ENCODE results near the gene PIN4.
A peak's percentile ranks its signal among the peaks of the same experiment; 100 is the strongest.
"Not testable (repeated sequence)": the region's sequence is repeated elsewhere in the genome, so short reads cannot be mapped to it uniquely, and the experiment has no call there.

PIN4 gene
- total RNA-seq: 4.4 to 9.6 (median 7.4) reads per million in 4 donors

DNA sequence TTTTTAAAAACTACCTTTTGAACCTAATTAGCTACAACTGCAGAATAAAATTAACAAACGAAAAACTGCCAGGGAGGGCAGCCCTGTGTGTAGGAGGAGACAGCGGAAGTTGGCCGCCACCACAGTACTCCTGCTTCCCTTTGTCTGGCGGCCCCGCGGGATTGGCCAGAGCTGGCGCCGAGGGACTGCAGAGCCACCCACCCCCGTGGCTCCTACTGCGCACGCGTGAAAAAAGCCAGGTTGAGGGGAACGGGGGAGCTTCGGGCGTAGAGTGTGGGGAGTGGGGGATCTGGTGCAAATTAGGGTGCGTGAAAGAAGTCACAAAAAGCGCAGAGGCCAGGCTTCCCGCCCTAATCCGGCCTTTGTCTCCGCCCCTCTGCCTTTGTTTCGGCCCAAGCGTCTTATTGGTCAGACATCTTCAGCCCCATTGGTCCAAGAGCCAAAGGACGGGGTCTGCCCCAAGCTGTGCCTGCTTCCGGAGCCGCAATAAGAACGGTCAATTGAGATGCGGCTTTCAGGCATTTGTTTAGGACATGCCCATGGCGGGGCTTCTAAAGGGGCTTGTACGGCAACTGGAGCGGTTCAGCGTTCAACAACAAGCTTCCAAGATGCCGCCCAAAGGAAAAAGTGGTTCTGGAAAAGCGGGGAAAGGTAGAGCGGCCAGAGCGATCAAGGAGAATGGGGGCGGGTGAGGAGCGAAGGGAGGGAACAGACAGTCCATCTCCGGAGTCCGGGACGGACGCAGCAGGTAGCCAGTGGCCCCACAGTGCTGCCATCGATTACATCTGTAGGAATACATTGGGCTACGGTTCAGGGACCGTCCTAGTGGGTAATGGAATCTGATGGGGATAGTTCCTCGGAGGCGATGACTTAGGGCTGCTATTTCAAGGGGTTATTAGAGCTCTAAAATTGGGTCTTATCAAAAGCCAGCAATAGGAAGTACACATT, at the start of gene PIN4:
Gene PIN4 (plus strand): TSS at position 580 of the 948 bp plus-strand sequence. CDS start 29 bp downstream, at position 609.
- peak; percentile 58 to 94 (median 69) for DNase-seq

DNA sequence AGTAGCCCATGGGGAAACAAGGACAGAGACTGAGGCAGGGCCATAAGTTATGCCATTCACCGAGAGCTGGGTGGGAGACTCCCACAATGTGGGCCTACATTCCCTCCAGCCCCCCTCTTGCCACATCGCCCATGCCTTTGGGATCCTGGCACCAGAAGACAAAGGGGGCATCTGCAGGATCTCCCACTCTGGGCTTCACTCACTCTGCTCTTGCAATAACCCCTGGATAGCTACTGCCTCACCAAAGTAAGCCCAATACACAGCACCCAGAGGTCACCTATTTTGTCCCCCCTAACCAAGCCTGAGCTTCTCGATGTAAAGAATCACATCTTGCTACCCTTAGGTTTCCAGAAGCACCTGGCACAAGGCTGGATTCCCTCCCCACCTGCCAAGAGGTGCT, 49.1 kb upstream of the PIN4 start:
- DNase-seq: no peak

DNA sequence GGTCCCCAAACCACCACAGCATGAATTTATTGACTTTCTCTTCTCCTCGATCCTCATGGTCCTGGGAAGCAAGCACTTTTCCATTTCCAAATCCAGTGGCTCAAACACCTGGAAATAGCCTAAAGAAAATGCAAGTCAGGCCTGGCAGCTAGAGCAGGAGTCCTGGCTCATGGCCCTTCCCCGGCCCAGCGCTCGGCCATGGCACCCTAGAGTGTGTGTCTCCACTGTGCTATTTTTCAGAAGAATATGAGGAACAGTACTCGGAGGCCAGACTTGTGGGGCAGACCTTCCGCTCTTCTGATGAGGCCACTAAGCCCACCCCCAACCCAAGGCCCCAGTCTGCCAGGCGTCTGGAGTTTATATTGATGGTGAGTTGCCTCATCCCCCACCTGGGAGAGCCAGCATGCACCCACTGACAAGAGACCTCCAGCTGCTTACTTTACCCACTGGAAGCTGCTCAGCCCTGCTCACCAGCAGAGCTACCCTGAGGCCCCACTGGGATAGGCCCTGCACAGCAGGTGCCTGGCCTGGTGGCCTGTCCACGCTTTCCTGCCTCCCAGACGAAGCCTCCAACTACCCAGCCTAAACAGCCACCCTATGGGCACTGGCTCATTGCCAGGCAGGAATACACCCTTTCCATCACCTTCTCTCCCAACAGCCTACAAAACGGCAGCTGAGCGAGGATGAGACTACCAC, 47.6 kb upstream of the PIN4 start:
- no peak for DNase-seq

DNA sequence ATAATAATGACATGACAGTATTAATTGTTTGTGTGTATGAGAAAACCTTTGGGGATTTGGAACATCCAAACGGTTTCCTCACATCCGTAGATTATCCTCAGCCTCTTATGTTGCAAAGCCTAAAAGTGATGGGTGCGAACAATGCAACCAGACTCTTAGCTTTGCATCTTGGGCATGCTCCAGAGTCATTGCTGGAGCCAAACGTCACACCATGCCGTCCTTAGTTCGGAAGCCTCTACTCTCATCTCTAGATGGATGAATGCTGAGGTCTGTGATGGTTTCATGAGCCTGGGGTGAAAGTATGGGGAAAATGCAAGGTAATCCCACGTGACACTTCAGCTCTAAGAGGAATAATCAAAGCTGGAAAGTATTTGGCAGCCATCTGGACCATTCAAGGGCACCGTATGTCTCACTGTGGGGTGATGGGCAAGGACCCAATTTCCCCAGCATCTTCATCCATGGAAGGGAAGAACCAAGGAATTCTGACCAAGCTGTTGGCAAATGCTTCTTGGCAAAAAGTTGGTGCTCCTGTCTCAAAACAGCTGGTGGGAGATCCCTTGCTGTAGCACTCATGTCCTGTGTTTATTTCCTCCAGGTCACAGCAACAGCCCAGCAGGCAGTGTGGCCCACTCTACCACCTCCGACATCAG, 43.6 kb upstream of the PIN4 start:
- no peak for DNase-seq

DNA sequence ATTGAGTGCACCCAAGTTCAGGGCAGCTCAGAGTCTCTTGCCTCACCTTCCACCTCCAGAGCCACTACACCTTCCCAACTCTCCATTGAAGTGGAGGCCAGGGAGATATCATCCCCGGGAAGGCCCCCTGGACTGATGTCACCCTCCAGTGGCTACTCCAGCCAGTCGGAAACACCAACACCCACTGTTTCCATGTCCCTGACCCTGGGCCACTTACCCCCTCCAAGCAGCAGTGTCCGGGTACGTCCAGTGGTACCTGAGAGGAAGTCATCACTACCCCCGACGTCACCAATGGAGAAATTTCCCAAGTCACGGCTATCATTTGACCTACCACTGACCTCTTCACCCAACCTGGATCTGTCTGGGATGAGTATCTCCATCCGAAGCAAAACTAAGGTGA, 42.0 kb upstream of the PIN4 start:
- DNase-seq: no peak

DNA sequence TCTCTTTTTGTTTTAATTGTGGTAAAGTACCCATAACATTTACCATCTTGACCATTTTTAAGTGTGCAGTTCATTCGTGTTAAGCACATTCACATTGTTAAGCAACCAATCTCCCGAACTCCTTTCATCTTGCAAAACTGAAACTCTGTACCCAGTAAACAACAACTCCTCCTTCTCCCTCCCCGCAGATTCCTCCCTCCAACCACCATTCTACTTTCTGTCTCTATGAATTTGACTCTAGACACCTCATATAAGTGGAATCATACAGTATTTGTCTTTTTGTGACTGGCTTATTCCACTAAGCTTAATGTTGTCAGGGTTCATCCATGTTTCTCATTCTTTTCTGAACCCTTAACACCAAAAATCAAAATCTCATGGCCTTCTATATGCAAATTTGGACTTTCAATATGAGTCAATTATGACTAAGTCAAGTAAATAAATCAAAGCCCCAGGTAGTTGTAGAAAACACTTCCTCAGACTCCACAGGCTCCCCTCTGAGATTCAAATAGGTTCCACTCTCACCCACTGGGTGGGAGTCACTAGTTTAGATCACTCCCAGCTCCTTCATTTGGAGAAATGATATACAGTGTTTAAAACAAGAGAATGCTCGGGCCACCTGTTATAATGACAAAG, 40.1 kb upstream of the PIN4 start:
- DNase-seq: peak in 1 of 5 donors; percentile 58

DNA sequence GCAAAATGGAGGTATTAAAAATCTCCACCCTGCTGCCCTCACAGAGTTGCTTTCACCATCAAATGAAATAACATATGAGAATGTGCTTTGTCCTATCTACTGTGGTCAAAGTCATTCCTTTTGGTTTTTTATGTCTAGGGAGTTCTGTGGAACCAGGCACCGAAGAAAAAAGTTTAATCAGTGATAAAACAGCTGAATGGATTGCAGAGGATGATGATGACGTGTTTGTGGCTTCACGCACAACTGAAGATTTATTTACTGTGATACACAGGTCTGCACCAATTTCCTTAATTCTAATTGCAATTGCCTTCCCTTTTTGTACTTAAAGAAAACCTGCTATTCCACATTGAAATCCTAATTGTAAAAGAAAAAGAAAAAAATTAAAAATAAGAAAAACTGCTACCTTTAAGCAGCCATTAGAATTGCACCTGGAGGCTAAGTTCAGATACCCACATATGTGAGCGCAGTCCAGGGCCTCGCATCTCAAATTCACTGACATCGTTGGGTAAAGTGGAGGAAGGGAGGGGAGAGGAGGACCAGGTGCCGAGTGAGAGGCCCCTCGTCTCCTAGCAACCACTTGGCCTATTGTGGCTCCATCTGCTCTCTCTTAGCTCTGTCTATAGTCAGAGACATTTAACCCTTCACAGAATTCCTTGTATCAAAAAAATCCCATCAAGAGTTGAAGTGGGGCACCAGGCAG, 39.3 kb upstream of the PIN4 start:
- no peak for DNase-seq

DNA sequence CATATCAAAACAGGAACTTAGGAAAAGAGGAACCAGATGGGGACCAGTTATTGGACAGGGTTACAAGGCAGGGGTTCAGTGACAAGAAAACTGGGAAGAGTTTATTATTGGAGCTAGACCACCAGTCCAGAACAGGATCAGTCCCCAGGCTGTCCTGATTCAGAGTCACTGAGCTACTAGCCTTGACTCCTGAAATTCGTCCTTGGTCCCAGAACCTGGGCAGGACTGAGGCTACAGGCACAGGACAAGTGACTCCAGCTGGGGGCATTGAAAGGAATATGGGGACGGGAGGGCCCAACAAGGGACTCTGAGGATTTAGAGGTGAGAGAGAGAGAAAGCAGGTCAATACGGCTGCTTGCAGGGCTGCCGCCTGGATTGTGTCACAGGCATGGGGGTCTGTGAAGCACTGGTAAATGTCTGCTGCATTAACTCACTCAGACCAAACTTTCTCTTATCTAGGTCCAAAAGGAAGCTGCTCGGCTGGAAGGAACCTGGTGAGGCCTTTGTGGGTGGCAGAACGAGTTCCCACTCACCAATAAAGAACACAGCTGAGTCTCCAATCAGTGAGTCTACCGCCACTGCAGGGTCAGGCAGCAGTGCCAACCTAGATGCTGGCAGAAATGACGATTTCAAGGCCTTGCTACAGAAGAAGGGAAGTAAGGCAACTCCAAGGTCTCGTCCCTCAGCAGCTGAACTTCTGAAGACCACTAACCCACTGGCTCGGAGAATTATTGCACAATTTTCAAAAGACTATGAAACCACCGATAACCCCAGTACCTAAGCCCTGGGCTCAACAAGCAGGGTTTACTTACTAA, 38.6 kb upstream of the PIN4 start:
- DNase-seq: no peak

DNA sequence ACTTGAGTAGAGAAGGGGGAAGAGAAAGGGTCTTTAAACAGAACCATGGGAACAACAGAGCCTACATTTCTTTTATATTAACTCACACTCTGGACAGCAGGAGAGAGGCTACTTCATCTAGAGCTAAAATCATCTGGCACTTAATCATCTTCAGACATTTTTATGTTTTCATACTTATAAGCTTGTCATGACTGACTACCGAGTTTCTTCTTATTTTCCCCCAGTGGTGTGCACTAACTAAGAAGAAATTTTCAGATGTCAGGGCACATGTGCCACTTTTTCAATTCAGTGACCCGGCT, 38.0 kb upstream of the PIN4 start:
- DNase-seq: no peak

DNA sequence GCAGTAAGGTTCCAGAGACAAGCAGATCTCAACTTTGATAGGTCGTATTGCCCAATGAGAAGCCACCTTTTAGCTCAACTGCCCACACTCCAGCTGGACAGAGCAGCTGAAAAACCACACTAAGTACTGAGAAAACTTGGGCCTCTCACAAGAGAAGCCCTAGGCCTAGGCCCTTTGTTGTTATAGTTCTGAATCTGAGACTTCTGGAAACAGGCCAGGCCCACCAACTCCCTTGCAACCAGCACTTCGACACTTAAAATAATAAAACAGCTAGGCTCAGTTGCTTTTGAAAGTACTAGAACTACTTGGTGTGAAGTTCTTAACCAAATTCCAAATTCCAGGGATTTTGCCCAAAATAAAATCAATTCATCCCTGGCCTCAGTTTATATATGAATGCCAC, 36.4 kb upstream of the PIN4 start:
- DNase-seq: no peak

DNA sequence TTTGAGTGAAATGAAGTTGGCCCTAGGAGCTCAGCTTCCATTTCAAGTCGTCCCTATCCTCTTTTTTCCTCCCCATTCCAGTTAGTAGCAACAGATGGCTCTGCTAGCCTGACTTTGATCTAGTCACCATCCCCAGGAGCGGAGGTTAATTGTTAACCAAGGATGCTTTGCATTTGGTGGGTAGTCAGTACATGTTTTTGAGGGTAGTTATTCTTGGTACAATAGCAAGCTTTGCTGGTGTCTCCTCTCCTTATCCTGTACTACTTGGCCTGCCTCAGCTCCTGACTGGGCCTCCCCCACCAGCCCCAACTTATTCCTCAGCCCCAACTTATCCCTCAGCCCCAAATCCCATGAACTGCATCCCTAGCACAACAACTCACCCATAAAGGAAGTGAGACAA, 35.0 kb upstream of the PIN4 start:
- no peak for DNase-seq

DNA sequence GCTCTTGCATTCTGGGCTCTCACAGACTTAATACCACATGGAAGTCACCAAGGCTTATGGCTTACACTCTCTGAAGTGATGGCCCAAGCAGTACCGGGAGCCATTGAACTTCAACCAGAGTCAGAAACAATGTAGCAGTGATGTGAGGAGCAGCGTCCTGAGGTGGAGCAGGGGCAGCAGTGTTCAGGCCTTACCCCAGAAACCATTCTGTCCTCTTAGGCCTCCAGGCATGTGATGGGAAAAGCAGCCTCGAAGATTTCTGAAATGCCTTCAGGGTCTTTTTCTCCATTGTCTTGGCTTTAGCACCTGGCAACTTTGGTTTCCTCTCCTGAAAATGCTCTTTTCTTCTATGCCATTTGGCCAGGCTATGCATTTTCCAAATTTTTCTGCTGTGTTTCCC, 22.8 kb upstream of the PIN4 start:
- no peak for DNase-seq

DNA sequence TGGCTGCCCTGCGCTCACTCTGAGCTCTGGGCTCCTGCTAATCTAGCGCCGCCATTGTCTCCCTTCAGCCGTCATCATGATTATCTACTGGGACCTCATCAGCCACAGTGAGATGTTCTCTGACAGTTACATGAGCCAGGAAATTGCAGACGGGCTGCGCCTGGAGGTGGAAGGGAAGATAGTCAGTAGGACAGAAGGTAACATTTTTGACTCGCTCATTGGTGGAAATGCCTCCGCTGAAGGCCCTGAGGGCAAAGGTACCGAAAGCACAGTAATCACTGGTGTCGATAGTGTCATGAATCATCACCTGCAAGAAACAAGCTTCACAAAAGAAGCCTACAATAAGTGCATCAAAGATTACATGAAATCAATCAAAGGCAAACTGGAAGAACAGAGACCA, 21.8 kb upstream of the PIN4 start:
- DNase-seq: no peak

DNA sequence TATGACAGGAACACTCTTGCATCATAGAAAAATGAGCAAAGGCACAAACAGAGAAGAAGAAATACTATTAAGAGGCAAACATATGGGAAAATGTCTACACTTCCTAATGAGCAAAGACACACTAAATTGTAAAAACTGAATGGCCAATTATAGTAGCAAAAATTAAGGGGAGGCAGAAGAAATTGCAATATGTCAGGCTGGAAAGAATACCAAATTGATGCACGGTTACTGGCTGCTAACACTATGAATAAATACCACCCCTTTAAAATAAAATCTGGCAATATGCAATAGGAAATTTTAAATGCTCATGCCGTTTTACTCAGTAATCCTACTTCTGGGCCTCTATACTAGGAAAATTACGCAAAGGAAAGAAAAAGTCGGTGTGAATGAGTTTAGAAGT, 16.0 kb upstream of the PIN4 start:
- DNase-seq: no peak

DNA sequence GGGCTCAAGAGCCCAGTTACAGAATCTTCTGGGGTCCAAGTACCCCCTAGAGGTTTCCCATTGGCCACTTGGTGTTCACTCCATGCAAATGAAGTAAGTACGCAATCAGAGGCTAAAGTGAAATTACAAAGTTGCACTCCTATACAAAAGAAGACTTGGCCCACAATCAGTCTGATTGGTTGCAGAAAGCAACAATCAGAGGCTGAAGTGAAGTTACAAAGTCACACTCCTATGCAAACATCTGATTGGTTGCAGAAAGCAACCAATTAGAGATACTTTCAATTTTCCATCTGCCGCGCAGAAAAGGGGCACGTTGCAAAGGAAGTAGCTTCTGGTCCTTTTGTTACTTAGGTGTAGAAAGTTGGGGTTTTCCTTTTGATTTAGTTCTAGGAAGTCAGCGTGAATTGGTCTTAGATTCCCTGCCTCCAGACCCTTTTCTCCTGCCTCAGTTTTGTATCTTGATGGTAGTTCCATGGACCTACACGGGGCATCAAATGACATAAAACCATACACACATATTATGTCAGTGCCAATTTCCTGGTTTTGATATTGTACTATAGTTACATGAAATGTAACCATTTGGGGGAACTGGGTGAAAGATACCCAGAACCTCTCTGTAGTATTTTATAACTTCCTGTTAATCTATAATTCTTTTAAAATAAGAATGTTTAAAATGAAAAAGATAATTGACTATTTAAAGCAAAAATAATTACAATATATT, 12.4 kb upstream of the PIN4 start:
- peak; percentile 6 to 82 (median 19) for DNase-seq

DNA sequence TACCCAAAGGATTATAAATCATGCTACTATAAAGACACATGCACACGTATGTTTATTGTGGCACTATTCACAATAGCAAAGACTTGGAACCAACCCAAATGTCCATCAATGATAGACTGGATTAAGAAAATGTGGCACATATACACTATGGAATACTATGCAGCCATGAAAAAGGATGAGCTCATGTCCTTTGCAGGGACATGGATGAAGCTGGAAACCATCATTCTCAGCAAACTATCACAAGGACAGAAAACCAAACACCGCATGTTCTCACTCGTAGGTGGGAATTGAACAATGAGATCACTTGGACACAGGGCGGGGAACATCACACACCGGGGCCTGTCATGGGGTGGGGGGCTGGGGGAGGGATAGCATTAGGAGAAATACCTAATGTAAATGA, 5.3 kb upstream of the PIN4 start:
- DNase-seq: not testable (repeated sequence)

DNA sequence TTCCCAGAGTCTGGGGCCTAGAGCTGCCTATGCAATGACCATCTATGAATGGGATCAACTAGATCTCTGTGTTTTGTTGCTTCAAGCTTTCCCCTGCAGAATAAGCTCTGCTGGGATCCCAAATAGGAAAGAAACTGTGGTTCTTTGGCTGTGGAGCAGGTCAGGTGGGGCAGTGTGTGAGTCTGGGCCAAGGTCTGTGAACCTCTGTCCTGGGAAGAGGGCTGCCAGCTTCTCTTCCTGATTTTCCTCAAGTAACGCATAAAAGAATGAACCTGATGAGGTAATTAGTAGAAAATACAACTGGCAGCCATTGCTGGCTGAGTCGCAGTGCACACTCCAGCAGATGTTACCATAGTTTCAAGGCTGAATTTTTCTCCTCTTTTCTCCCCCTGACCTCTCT, 4.6 kb upstream of the PIN4 start:
- DNase-seq: no peak

DNA sequence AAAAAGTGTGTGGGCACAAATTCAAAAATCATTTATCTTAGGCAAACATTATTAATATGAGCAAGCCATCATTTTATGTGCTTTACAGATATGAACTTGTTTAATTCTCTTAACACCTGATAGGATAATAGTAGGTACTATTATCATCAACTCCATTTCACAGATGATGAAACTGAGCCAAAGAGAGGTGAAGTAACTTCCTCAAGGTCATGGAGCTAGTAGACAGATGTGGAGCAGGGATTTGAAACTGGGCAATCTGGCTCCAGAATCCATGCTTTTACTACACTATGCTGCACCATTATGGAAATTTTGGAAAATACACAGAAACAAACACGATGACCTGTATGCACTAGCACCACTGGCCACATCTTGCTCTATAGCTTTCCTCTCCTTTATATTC, 1.0 kb upstream of the PIN4 start:
- DNase-seq: no peak

DNA sequence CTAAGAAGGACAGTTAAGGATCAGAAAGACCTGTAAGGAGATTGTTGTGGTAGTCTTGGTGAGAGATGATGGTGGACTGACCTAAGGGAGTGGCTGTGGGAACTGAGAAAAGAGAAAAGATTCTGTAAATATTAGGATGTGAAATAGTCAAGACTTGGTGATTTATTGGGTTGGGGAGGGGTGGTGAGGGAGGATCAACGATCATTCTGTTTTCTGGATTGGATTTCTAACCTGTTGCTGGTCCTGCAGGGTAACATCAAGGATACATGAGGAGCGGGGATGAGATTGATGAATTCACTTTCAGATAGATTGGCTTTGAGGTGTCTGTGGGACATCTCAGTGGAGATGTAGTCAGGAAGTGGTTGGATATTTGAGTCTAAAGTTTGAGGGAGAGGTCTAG, 1.4 kb downstream of the PIN4 start:
- DNase-seq: no peak

DNA sequence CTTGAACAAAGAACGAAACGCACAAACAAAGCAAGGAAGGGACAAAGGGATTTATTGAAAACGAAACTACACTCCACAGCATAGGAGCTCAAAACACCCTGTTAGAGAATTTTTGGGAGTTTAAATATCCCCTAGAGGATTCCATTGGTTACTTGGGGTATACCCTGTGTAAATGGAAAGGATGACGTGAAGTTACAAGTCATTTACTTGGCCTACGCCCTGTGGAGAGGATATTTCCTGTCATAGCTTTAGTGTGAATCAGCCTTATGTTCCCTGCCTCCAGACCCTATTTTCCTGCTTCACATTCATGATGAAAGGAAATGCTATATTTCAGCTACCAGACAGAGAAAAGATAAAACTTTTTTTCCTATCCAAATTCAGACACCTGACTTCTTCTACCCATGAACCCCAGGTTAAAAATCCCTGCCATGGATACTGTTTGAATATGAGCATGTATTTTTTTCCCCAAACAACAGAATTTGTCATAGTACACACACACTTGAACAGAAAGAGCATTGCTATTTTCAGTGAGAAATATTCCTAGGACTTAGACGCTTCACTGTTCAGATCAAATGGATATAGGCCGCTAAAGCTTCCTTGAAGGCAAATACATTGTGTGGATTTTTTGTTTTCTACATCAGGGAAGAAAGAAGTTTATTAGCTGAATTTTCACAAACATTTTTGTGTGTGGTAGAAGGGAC, 20.4 kb downstream of the PIN4 start:
- no peak for DNase-seq

Measured in T-helper 1 cell (primary cell).